ENCODE results near the gene ZRANB1. TPM values are rescaled to one million over a fixed set of nuclear protein-coding genes. Genes with fewer than 3 reads are reported as not detected.

The ZRANB1 gene
- 10 to 100 TPM; 11.0 to 11.3 TPM for total RNA-seq

DNA sequence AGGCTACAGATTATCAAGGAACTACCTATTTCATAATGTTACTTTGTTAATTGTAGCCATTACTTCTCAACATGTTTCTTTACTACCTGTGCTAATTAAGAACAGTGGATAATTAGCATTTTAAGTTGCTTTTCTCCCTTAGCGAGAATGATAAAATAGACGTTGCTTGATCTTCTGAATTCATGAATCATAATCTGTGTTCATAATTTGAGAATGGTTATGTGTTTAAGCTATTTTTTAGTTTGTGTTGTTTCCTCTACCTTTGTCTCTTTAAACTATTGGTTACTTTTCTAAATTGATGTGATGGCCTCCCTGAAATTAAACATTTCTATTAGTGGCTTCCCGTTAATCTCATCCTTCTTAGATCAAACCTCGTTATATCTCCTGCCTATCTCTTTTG is at the start of gene ZRANB1:
Gene ZRANB1, plus strand, starts transcription at position 301 of the 400 bp plus-strand sequence. CDS start 371 bp downstream, outside the sequence.

Small RNA genes within 50 kb of the gene (microRNA-seq; reads per million reads assigned to microRNA genes)
- gene MIR4296 (ENCODE audit: borderline microRNAs expressed, borderline replicate concordance): not detected

Other genes with a start within 250 kb of the ZRANB1 start
- 10 to 100 TPM; 26.4 to 28.2 TPM for gene FAM53B, start 197.7 kb upstream of the ZRANB1 start, total RNA-seq
- 10 to 100 TPM; 24.2 to 25.2 TPM for gene EEF1AKMT2, start 150.2 kb upstream of the ZRANB1 start, total RNA-seq
- gene ABRAXAS2, start 140.3 kb upstream of the ZRANB1 start, total RNA-seq: 10 to 100 TPM; 13.8 to 15.2 TPM
- gene CTBP2, start 218.4 kb downstream of the ZRANB1 start, total RNA-seq: under 1 TPM; 0.05 to 0.38 TPM

Measured in activated naive CD4-positive, alpha-beta T cell treated with anti-CD3 and anti-CD28 coated beads, Interleukin-2, amount 10 ng/mL, durations not matched to agents 5 hours and 36 hours (primary cell).